HUDEP-2 (cell line): ENCODE data around the gene ZNF778.
"Not testable (repeated sequence)": the region's sequence is repeated elsewhere in the genome, so short reads cannot be mapped to it uniquely, and the experiment has no call there.

ENCODE experiments used
- DNase-seq, 76 experiments: peaks; one replicate each; lab custom pipeline; 2025; ENCODE audit not compliant: unreplicated experiment in 76 of 76; lab: John Stamatoyannopoulos, UW

Gene ZNF778

DNA sequence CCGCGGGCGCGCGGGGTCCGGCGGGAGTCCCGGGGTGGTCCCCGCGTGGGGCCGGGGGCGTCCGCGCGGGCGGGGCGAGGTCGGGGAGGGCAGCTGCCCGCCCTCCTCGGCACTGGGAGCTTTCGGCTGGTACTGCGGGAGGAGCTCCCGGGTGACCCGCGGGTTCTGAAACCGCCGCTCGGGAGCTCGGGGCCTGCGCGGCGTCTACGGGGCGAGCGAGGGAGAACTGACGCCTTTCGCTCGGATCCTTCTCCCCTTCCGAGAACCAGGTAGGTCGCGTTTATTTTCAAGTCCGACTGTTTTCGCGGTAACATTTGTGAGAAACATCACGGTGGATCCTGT, 30.2 kb downstream of the ZNF778 start:
- DNase-seq: not testable (repeated sequence)

GRCh38 chr16:89248196-89248982, 30.9 kb downstream of the ZNF778 start:
- DNase-seq: no peak

DNA sequence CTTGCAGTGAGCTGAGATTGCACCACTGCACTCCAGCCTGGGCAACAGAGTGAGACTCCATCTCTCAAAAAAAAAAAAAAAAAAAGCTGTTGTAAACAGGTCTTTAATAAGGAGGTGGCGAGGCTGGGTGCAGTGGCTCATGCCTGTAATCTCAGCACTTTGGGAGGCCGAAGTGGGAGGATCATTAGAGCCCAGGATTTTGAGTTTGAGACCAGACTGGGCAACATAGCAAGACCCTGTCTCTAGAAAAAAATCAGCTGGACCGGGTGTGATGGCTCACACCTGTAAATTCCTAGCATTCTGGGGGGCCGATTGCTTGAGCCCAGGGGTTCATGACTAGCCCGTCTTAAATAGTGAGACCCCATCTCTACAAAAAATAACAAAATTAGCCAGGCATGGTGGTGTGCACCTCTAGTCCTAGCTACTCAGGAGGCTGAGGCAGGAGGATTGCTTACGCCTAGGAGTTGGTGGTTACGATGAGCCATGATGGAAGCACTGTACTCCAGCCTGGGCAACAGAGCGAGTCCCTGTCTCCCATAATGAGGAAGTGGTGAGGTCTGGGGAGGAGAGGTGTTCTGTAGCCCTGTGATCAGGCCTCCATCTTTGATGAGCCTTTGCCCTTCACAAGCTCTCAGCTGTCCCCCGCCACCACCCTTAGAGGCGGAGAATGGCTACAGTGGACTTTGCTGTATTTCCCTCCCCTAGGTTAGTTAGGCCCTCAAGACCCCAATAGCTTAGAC, 36.2 kb downstream of the ZNF778 start:
- no peak for DNase-seq

DNA sequence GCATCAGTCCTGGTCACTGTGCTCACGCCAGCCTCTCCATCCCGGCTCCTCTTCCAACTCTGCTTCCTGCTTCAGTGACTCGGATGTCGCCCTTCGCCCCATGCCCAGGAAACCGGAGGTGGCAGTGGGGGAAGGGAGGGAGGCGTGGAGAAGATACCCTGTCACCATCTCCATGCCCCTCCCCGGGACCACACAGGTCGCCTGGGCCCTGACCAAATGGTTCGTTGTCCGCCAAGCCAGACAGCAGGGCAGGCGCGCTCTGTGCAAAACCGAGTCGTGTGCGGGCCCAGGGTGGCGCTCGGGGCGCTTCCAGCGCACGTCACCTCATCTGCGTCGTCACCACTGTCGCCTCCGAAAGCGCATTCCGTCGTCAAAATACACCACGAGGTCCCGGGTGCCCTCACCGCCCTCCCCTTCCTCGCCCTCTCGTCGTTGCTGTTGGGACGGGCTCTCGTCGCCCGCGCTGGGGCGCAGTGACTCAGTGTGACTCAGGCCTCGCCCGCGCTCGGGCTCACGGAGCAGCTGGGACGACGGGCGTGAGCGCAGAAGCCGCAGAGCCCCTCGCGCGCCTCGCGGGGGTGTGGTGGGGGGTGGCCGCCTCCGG, 39.2 kb downstream of the ZNF778 start:
- peak in 62 of 76 experiments; percentile 15 to 84 (median 60) for DNase-seq

DNA sequence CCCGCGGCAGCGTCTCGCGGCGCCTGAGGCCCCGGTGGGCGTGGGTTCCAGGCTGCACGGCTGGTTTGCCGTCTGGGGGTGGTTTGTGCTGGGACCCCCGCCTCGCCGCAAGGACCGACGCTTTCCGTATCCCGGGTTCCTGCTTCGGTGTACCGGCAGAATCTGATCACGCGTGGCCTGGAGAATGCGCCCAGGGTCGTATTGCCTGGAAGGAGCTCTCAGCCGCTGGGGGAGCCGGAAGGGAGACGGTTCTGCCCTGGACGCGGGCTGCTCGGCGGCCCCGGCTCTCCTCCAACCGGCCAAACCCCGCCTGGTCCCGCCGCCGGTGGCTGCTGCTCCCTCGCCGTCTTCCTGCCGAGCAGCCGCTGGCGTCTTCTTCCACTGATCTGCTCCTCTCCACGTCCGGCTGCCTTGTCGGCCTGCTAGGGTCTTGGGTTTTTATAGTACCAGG, 39.8 kb downstream of the ZNF778 start:
- peak in 1 of 76 experiments; percentile 24 for DNase-seq

- peak in 3 of 76 experiments; percentile 5 to 13 (median 13) for DNase-seq
These were observed 40.4 kb downstream of the ZNF778 start for GRCh38 chr16:89257757-89258465.

GRCh38 chr16:89259901-89260300, 42.4 kb downstream of the ZNF778 start:
- not testable (repeated sequence) for DNase-seq

DNA sequence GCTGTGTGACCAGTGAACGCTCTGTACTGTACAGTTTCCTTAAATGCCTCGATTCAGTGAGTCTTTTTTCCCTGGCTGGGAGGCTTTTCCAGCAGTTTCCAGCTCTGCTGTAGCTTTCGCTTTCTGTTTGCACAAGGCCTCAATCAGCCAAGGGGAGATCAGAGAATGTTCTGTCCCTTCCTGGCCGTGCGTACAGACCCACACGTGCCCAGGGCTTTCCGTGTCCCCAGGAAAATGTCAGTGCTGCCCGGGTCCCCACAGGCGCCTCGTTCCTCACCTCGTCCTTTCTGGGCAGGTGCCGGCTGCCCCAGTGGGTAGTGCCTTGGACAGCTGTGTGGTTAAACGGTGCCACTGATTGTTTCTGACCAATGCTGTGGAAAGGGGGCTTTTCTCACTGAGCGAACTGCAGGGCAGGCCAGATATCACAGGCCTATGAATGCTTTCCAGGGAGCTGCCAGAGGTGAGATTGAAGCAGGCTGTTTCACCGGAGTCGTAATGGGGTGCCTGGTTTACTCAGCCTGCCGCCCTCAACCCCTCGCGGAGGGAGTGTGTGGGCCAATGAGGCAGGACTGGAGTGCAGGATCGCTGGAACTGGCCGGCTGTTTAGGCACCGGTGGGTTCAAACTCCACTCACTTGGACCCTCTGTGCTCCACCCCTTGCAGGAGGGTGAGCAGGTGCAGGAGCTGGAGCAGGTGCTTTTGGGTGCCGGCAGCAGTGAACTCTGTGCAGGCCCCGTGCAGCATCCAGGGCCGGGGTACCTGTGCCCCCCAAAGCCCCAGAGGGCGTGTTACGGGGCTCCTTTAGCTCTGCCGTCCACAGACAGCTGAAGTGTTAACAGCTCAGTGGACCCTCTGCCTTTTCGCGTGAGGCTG, 44.4 kb downstream of the ZNF778 start:
- no peak for DNase-seq

DNA sequence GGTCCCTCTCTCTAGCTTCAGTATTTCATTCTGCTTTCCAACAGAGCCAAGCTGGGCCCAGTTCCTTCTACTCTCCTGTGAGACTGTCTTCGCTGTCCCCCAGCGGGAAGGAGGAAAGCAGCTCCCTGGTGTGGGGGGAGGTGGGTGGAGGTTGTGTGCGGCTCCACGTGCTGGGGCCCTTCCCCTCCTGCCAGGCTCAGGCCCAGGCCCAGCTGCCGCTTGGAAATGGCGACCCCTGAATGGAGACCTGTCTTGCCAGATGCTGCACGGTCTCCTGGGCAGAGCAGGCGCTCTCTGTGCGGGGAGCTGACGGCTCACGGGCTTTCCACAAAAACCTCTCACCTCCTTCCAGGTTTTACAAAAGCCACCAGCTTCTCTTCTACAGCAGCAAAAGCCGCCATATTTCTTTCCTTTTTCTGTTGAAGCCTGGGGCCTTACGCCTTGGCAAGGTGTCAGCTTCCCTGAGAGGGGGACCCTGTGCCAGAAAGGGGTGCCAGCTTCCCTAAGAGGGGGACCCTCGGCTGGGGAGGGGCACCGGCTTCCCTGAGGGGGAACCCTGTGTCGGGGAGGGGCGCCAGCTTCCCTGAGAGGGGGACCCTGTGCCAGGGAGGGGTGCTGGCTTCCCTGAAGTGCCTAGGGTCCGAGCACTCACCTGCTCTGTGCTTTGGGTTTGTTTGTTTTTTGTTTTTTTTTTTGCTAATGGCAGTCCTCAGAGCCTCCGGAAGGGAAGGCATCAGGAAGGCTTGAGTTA, 47.5 kb downstream of the ZNF778 start:
- no peak for DNase-seq

DNA sequence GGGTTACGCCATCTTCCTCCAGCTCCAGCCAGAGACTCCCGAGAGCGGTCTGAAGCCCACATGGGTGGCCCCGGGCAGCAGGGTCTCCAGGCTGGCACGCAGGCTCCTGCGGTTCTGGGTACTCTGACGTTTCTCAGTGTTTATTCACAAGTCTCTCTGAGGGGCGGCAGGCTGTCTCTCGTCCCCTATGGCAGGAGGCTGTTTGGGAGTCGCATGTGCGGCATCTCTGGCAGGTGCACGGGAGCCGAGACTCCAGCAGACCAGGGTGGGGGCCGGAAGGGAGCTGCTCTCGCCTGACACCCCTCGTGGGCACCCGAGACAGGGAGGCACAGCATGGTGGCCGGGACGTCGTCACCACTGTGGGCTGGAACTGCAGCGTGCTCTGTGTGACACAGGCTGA, 48.1 kb downstream of the ZNF778 start:
- no peak for DNase-seq

DNA sequence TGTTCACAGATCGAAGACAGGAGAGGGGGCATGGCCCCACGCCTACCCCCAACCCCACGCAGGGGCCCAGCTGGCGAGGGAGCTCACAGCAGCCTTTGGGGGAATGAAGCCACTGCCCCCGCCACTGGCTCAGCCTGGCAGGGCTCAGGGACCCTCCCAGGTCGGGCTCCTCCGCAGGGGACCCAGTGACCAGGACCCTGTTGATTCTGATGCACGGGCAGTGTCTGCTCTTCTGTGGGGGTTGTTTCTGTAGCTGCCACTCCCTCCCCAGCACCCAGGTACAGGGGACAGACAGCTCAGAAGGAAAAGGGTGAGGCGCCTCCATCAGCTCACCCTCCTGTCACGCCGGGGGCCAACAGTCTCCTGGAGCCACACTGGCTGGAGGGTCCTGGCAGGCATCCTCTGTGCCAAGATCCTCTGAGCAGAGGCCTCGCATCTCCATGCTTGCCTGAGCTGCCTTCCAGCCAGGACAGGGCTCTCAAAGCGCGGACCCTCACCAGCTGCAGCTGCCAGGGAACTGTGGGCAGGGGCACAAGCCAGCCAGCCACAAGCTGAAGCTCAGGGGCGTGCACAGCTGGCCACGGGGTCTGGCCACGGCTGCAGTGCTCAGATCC, 49.1 kb downstream of the ZNF778 start:
- no peak for DNase-seq

DNA sequence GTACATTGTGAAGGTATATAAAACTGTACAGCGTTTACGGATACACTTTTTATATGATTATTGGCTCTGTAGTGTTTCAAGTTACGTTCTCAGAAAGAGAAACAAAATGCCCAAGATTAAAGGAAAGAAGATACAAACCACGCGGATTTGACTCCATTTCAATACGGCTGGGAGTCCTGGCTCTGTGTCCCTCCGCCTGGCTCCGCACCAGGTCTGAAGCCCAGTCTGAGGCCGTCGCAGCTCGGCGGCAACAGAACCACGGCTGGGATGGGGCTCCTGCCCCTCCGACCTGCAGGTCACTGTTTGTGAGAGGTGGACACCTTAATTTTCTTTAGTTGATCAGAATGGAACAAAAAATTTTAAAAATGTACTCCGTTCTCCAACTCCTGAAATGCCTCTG, 50.2 kb downstream of the ZNF778 start:
- not testable (repeated sequence) for DNase-seq

DNA sequence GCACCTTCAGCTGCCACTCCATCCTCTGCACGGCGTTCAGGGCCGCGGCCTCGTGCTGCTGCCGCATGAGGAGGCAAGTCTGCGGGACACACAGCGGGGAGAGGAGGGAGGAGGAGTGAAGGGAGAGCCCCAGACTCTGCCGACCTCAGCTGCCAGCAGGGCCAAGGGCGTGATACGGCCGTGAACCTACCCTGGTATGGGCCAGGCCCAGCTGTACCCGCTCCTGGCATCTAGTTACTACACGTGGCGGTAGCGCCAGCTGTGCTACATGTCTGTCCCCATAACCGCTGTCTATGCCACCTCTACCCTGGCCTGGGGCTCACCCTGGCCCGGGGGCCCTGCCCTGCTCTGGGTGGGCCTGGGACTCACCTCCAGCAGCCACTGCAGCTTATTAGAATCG, 51.1 kb downstream of the ZNF778 start:
- no peak for DNase-seq

DNA sequence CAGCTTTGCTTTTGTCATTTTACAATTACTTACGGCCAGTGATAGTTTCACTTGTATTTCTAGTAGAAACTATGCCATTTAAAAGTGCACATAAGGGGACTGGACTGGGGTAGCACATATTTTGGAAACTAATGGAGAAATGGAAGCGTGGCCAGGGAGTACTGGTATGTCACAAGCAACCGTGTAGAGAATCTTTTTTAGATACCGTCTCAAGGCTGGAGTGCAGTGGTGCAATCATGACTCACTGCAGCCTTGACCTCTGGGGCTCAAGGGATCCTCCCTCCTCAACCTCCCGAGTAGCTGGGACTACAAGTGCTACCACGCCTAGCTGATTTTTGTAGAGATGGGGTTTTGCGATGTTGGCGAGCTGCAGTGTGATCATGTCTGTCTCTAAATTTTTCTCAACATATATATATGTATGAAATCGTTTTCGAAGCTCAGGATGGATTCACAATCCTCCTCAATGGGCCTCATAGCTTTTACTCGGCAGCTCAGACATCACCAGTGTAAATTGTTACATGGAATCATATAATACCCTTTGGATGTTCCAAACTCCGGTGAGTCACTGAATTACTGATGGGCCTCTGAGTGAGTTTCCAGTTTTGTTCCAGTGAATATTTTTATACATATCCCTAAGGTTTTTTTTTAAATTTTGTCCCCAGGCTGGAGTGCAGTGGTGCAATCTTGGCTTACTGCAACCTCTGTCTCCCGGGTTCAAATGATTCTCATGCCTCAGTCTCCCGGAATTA, 51.7 kb downstream of the ZNF778 start:
- DNase-seq: peak in 1 of 76 experiments; percentile 4

GRCh38 chr16:89269805-89270665, 52.5 kb downstream of the ZNF778 start:
- DNase-seq: no peak

- no peak for DNase-seq
These were observed 53.3 kb downstream of the ZNF778 start for GRCh38 chr16:89270666-89271345.

DNA sequence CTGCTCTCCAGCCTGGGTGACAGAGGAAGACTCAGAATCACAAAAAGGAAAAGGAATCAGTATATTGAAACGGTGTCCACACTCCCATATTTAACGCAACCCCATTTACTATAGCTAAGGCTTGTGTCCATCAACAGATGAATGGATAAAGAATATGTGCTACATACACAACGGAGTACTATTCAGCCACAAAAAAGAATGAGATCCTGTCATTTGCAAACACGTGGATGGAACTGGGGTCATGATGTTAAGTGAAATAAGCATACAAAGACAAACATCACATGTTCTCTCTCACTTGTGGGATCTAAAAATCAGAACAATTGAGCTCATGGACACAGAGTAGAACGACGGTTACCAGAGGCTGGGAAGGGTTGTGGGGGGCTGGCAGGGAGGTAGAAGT, 55.1 kb downstream of the ZNF778 start:
- DNase-seq: no peak
